SK-N-SH (cell line): Measurements from ENCODE around the gene AEBP2.

ENCODE experiments used
- CTCF ChIP-seq: fragments of 200-600 bp; sonication (generic); IDR thresholded peaks from 2 replicates; pipeline ENCODE4 v1.6.1; 2017; ENCODE audit warnings: antibody characterized with exemption, mild to moderate bottlenecking, moderate library complexity
- EZH2phosphoT487 ChIP-seq: fragments of 200-600 bp; sonication (generic); IDR thresholded peaks from 2 replicates; pipeline ENCODE4 v1.6.1; 2017; ENCODE audit warnings: low read depth, mixed run types, mild to moderate bottlenecking, antibody characterized with exemption, moderate library complexity, borderline replicate concordance
- GABPA ChIP-seq: IDR thresholded peaks from 2 replicates; pipeline ENCODE4 v1.4.0; 2012; ENCODE audit warnings: low read depth, mild to moderate bottlenecking
- MAX ChIP-seq: IDR thresholded peaks from 2 replicates; pipeline ENCODE4 v1.4.0; 2012; ENCODE audit warnings: low read depth
- POLR2AphosphoS5 ChIP-seq: IDR thresholded peaks from 2 replicates; pipeline ENCODE4 v1.6.1; 2012; ENCODE audit warnings: low read depth, low read length
- RAD21 ChIP-seq: IDR thresholded peaks from 2 replicates; pipeline ENCODE4 v1.6.1; 2012; ENCODE audit warnings: mild to moderate bottlenecking, low read length
- REST ChIP-seq: IDR thresholded peaks from 2 replicates; pipeline ENCODE4 v1.6.1; 2012; ENCODE audit warnings: mild to moderate bottlenecking, low read depth, low read length, moderate library complexity
- SIN3A ChIP-seq: IDR thresholded peaks from 2 replicates; pipeline ENCODE4 v1.6.1; 2012; ENCODE audit warnings: low read depth, mild to moderate bottlenecking, low read length, moderate library complexity, borderline replicate concordance
- SMC3 ChIP-seq: IDR thresholded peaks from 2 replicates; pipeline ENCODE4 v1.6.1; 2012; ENCODE audit warnings: low read depth, low read length, improper control_type of control experiment

GRCh38 chr12:19533567-19533966 is 94.3 kb downstream of the AEBP2 start:
- TF ChIP-seq CTCF (no peak), REST (no peak), EZH2phosphoT487 (no peak), GABPA (no peak), POLR2AphosphoS5 (no peak), SMC3 (no peak), MAX (no peak), SIN3A (no peak), RAD21 (no peak)
